Endothelial cell of umbilical vein (primary cell): ENCODE data around the gene COL18A1. TPM values are rescaled to one million over a fixed set of nuclear protein-coding genes. Genes with fewer than 3 reads are reported as not detected.

Experiments
- BruUV-seq: library from RNA; stranded (reverse); fragments of 400-500 nt; replicated peaks from 2 replicates; lab custom pipeline; 2021; lab: Mats Ljungman, UMichigan
- CTCF ChIA-PET: fragments of 300-600, 350-600 bp; sonication (Branson Sonifier 250); formaldehyde crosslinking; loops from one replicate; lab custom pipeline; 2021; ENCODE audit warnings: antibody characterized with exemption, inconsistent platforms; lab: Charles Lee
- POLR2A ChIA-PET: fragments of 300-600, 350-600 bp; sonication (Branson Sonifier 250); formaldehyde crosslinking; loops from one replicate; lab custom pipeline; 2021; ENCODE audit warnings: antibody characterized with exemption, inconsistent platforms; lab: Charles Lee
- DNase-seq: peaks from one replicate; pipeline ENCODE4 v3.0.0-alpha.2; 2011; ENCODE audit warnings: low read depth, low spot score
- FAIRE-seq: peaks from 2 replicates; lab custom pipeline; 2011; peaks lifted over from hg19 to GRCh38; lab: Jason Lieb, UNC
- H2AFZ ChIP-seq: 2 replicates; pipeline ENCODE4 v1.6.0; 2012; ENCODE audit warnings: low read depth, low read length, control low read depth, inconsistent platforms
- H3K27ac ChIP-seq: 2 replicates; pipeline ENCODE4 v1.5.1; 2011; ENCODE audit warnings: low read depth, mild to moderate bottlenecking, control low read depth, low read length, moderate library complexity; ENCODE audit not compliant: insufficient read depth
- H3K27me3 ChIP-seq, 2 experiments: 2 replicates each; pipeline versions ENCODE4 v1.6.0 to v1.6.1; 2011; ENCODE audit warnings: low read length in 2 of 2, mixed read lengths in 1 of 2; ENCODE audit not compliant: control insufficient read depth in 2 of 2, insufficient read depth in 2 of 2
- H3K36me3 ChIP-seq, 2 experiments: 2 replicates in 1 of 2; 3 replicates in 1 of 2; pipeline ENCODE4 v1.5.1; 2011; ENCODE audit warnings: low read length in 2 of 2, mild to moderate bottlenecking in 1 of 2, moderate library complexity in 1 of 2; ENCODE audit not compliant: control insufficient read depth in 2 of 2, insufficient read depth in 2 of 2; ENCODE audit errors: extremely low read depth in 1 of 2
- H3K4me1 ChIP-seq: 3 replicates; pipeline ENCODE4 v1.5.1; 2011; ENCODE audit warnings: mild to moderate bottlenecking, low read length; ENCODE audit not compliant: control insufficient read depth, insufficient read depth; ENCODE audit errors: extremely low read depth
- H3K4me2 ChIP-seq: 2 replicates; pipeline ENCODE4 v1.6.1; 2011; ENCODE audit warnings: low read length, control low read depth, mixed read lengths; ENCODE audit not compliant: insufficient read depth
- H3K4me3 ChIP-seq, 3 experiments: fragments of 200-600 bp in 1 of 3; sonication (generic), shearing (Covaris generic) in 1 of 3; replicated peaks in 1 of 3; 2 replicates each; pipeline ENCODE4 v1.5.1; 2011 to 2016; ENCODE audit warnings: control low read depth in 3 of 3, low read length in 3 of 3, mild to moderate bottlenecking in 2 of 3, inconsistent platforms in 1 of 3, low read depth in 1 of 3, moderate library complexity in 1 of 3; ENCODE audit not compliant: insufficient read depth in 1 of 3
- H3K79me2 ChIP-seq: 2 replicates; pipeline ENCODE4 v1.6.0; 2012; ENCODE audit warnings: low read length, inconsistent platforms; ENCODE audit not compliant: control insufficient read depth, insufficient read depth
- H3K9ac ChIP-seq: replicated peaks from 2 replicates; pipeline ENCODE3; 2011; ENCODE audit warnings: low read length, control low read depth; ENCODE audit not compliant: insufficient read depth; ENCODE audit errors: extremely low read depth
- H3K9me1 ChIP-seq: replicated peaks from 3 replicates; pipeline ENCODE4 v1.6.0; 2011; ENCODE audit warnings: mild to moderate bottlenecking, low read length; ENCODE audit not compliant: control insufficient read depth, insufficient read depth; ENCODE audit errors: extremely low read depth
- H3K9me3 ChIP-seq: replicated peaks from 2 replicates; pipeline ENCODE4 v1.5.1; 2012; ENCODE audit warnings: low read length, inconsistent platforms; ENCODE audit not compliant: control insufficient read depth, insufficient read depth
- H4K20me1 ChIP-seq: replicated peaks from 2 replicates; pipeline ENCODE3; 2011; ENCODE audit warnings: mild to moderate bottlenecking, low read length; ENCODE audit not compliant: control insufficient read depth, insufficient read depth; ENCODE audit errors: extremely low read depth
- GATA2 ChIP-seq: IDR thresholded peaks from 2 replicates; pipeline ENCODE4 v1.7.0; 2011; ENCODE audit warnings: low read depth, mild to moderate bottlenecking, moderate library complexity, mixed read lengths, low read length; ENCODE audit not compliant: insufficient read length, insufficient read depth
- MYC ChIP-seq: IDR thresholded peaks from one replicate; pipeline ENCODE4 v1.6.1; 2011; ENCODE audit warnings: mild to moderate bottlenecking, low read depth, low read length
- dilution Hi-C: fragments of 300-500 bp; cut with MboI; formaldehyde crosslinking; loops from one replicate; pipeline ENCODE4 v1.15.0; 2019; ENCODE audit warnings: low sequenced_read_pairs; ENCODE audit not compliant: extremely low pct_ligation_motif_present
- intact Hi-C: fragments of 100-400 bp; cut with micrococcal nuclease; formaldehyde crosslinking; loops from one replicate; pipeline ENCODE4 v1.10.0; 2022
- polyA plus RNA-seq, 4 experiments: library from polyadenylated mRNA; depleted of rRNA in 3 of 4; stranded (reverse) in 3 of 4; unstranded in 1 of 4; fragments of >200 nt; gene quantifications; 2 replicates each; pipeline versions ENCODE4 v1.2.1 to v1.2.3, GENCODE V29; 2011 to 2012; ENCODE audit warnings: missing spikeins in 1 of 4
- total RNA-seq: library from RNA; stranded (reverse); gene quantifications from 2 replicates; pipeline ENCODE4 v1.2.3, GENCODE V29; 2021

Gene COL18A1
- total and polyA plus RNA-seq, 2 donors (not counting 3 experiments of a cell fraction or from before 2014, with no cell fraction given) = 198 to 252 TPM

DNA sequence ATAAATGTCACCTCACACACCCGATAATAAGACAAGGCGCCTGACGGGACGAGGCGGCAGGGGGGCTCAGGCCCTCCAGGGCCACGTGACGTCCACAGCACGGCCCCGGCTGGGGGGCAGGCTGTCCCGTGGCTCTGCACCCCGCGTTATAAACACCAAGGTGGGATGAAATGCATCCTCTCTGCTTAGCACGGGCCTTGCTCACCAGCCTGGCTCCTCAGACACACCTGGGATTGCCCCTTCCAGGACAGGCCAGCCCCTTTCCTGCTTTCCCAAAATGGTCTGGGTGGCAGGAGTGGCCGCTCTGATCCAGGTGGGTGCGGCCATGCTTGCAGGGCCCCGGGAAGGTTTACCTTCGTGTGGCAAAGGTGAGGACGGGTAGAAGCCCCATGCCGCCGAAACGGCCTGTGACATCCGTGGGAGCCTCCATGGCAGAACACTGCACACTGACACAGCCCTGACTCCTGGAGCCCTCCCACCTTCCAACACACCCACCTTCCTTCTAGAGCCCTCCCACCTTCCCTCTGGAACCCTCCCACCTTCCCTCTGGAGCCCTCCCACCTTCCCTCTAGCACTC lies 101.4 kb downstream of the COL18A1 start:
- no peaks in the 10 kb centered on the region for H4K20me1 ChIP-seq
- no peaks in the 10 kb centered on the region for H3K4me1 ChIP-seq
- no TSS peak for BruUV-seq
- no peak for FAIRE-seq
- dilution Hi-C loops = no loop called here
- DNase-seq = no peak
- no peak overlapping the region for H3K9ac ChIP-seq
- no peak overlapping the region for H3K27ac ChIP-seq
- POLR2A ChIA-PET = no interaction called here
- no peak overlapping the region for H2AFZ ChIP-seq
- H3K4me3 ChIP-seq = no peak overlapping the region
- no peak overlapping the region for H3K4me2 ChIP-seq
- no peaks in the 10 kb centered on the region for H3K9me1 ChIP-seq
- no peaks in the 10 kb centered on the region for H3K79me2 ChIP-seq
- intact Hi-C loops = no loop called here
- H3K9me3 ChIP-seq = no peaks in the 10 kb centered on the region
- TF ChIP-seq MYC = no peak
- peaks cover 0 to 2% of the 10 kb centered on the region in 2 experiments for H3K36me3 ChIP-seq
- CTCF ChIA-PET = no interaction called here
- no peaks in the 10 kb centered on the region for H3K27me3 ChIP-seq

GRCh38 chr21:45506836-45507522 lies 102.0 kb downstream of the COL18A1 start:
- ChIA-PET CTCF (no interaction called here), POLR2A (no interaction called here)
- Histone ChIP-seq H3K36me3 (peaks cover 1 to 7% of the 10 kb centered on the region in 2 experiments), H3K27ac (no peak overlapping the region), H3K4me2 (no peak overlapping the region), H2AFZ (no peak overlapping the region), H4K20me1 (no peaks in the 10 kb centered on the region), H3K9me1 (no peaks in the 10 kb centered on the region), H3K79me2 (no peaks in the 10 kb centered on the region), H3K27me3 (no peaks in the 10 kb centered on the region), H3K4me1 (no peaks in the 10 kb centered on the region), H3K9ac (no peak overlapping the region), H3K4me3 (no peak overlapping the region), H3K9me3 (no peaks in the 10 kb centered on the region)
- FAIRE-seq (no peak), DNase-seq (no peak)
- dilution Hi-C loops (no loop called here), intact Hi-C loops (no loop called here)
- TF ChIP-seq MYC (no peak), GATA2 (no peak)
- BruUV-seq = no TSS peak
